SH-SY5Y (cell line): ENCODE measurements around the gene CNOT3.

Experiments used
- GATA2 ChIP-seq: IDR thresholded peaks from 2 replicates; pipeline ENCODE4 v1.6.1; 2011; ENCODE audit warnings: mild to moderate bottlenecking, low read depth, low read length
- GATA3 ChIP-seq: IDR thresholded peaks from 2 replicates; pipeline ENCODE4 v1.6.1; 2011; ENCODE audit warnings: low read depth, mild to moderate bottlenecking, low read length, moderate library complexity

The CNOT3 gene

GRCh38 chr19:54152878-54153524 lies 15.4 kb downstream of the CNOT3 start:
- TF ChIP-seq GATA3 = no peak
- no peak for TF ChIP-seq GATA2

- TF ChIP-seq GATA3 (no peak), GATA2 (no peak)
Observed at GRCh38 chr19:54153731-54154326, 16.3 kb downstream of the CNOT3 start.

- no peak for TF ChIP-seq GATA2
- no peak for TF ChIP-seq GATA3
Observed at GRCh38 chr19:54154603-54155345, 17.2 kb downstream of the CNOT3 start.

GRCh38 chr19:54155694-54156093 lies 18.1 kb downstream of the CNOT3 start:
- TF ChIP-seq GATA2 (no peak), GATA3 (no peak)

- TF ChIP-seq GATA2 (no peak), GATA3 (no peak)
Observed at GRCh38 chr19:54156490-54156889, 18.9 kb downstream of the CNOT3 start.

- no peak for TF ChIP-seq GATA3
- TF ChIP-seq GATA2 = no peak
Observed at GRCh38 chr19:54156953-54157352, 19.4 kb downstream of the CNOT3 start.

GRCh38 chr19:54158812-54159351 lies 21.3 kb downstream of the CNOT3 start:
- TF ChIP-seq GATA3 = no peak
- no peak for TF ChIP-seq GATA2

- TF ChIP-seq GATA2 (no peak), GATA3 (no peak)
Observed at GRCh38 chr19:54159352-54160181, 22.0 kb downstream of the CNOT3 start, which contains the start of gene LENG1. LENG1 (minus strand) TSS chr19:54159721; CDS start chr19:54159695, 26 bp downstream.

- no peak for TF ChIP-seq GATA3
- no peak for TF ChIP-seq GATA2
Observed at GRCh38 chr19:54160182-54160811, 22.7 kb downstream of the CNOT3 start.

- TF ChIP-seq GATA3 = no peak
- no peak for TF ChIP-seq GATA2
Observed at GRCh38 chr19:54160854-54161253, 23.3 kb downstream of the CNOT3 start.

GRCh38 chr19:54162241-54162805 lies 24.8 kb downstream of the CNOT3 start:
- no peak for TF ChIP-seq GATA3
- no peak for TF ChIP-seq GATA2

GRCh38 chr19:54162884-54163283 lies 25.3 kb downstream of the CNOT3 start:
- TF ChIP-seq GATA3 = no peak
- TF ChIP-seq GATA2 = no peak
